OCI-LY7 (cell line): Measurements from ENCODE around the gene KNCN.

ENCODE experiments used
- EZH2phosphoT487 ChIP-seq: fragments of 200-600 bp; sonication (generic); IDR thresholded peaks from 2 replicates; pipeline ENCODE4 v1.6.1; 2018; ENCODE audit warnings: low read depth, borderline replicate concordance, mild to moderate bottlenecking, mixed run types, antibody characterized with exemption, low read length, moderate library complexity, mixed read lengths
- TF ChIP-seq, protein P1 (sequence below): fragments of 200-600 bp; sonication (generic); conservative IDR thresholded peaks from 2 replicates; pipeline ENCODE4 v1.5.1; 2014; ENCODE audit warnings: mild to moderate bottlenecking, antibody characterized with exemption, low read length, moderate library complexity, mixed read lengths

DNA sequence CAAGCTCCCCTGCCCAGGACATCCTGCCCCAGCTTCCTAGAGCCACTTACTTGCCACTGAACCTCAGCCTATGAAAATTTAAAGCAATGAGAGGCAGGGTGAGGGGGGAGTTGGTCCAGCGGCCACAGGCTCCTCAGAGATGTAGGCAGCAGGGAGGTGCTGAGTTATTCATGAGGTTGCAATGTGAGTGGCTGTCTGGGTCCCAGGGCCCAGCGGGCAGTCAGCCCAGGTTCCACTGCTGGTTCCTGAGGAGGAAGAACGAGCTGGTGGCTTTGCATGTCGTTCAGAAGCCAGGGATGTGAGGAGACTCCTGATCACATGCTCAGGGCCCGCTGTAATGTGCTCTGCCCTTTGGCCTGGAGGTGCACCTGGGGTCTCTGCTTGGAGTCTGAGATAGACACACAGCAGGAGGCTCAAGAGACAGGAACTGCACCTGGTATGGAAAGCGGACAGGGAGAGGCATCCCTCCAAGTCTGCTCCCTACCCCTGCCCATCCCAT lies at the start of gene KNCN:
- TF ChIP-seq, protein P1, sequence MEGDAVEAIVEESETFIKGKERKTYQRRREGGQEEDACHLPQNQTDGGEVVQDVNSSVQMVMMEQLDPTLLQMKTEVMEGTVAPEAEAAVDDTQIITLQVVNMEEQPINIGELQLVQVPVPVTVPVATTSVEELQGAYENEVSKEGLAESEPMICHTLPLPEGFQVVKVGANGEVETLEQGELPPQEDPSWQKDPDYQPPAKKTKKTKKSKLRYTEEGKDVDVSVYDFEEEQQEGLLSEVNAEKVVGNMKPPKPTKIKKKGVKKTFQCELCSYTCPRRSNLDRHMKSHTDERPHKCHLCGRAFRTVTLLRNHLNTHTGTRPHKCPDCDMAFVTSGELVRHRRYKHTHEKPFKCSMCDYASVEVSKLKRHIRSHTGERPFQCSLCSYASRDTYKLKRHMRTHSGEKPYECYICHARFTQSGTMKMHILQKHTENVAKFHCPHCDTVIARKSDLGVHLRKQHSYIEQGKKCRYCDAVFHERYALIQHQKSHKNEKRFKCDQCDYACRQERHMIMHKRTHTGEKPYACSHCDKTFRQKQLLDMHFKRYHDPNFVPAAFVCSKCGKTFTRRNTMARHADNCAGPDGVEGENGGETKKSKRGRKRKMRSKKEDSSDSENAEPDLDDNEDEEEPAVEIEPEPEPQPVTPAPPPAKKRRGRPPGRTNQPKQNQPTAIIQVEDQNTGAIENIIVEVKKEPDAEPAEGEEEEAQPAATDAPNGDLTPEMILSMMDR, result no peak
- TF ChIP-seq EZH2phosphoT487, result no peak
